DND-41 (cell line): ENCODE measurements around the gene GRM7.

Source experiments
- ATAC-seq: fragments of 200-7000 bp; cut with Tn5 transposase; 3 replicates; pipeline ENCODE4 v1.9.1; 2021; ENCODE audit warnings: low read depth; ENCODE audit not compliant: insufficient read depth
- DNase-seq: peaks from one replicate; pipeline ENCODE4 v3.0.0-alpha.2; 2020
- H2AFZ ChIP-seq: 2 replicates; pipeline ENCODE4 v1.6.0; 2012; ENCODE audit warnings: low read depth, low read length
- H3K27ac ChIP-seq: 2 replicates; pipeline ENCODE4 v1.5.1; 2012; ENCODE audit warnings: low read length, inconsistent platforms
- H3K27me3 ChIP-seq: fragments of 200-600 bp; sonication (generic); 2 replicates; pipeline ENCODE4 v1.6.0; 2012; ENCODE audit warnings: low read length, mild to moderate bottlenecking, inconsistent platforms; ENCODE audit not compliant: insufficient read depth, poor library complexity
- H3K36me3 ChIP-seq: 2 replicates; pipeline ENCODE4 v1.5.1; 2012; ENCODE audit warnings: low read length, inconsistent platforms; ENCODE audit not compliant: insufficient read depth
- H3K4me1 ChIP-seq: 2 replicates; pipeline ENCODE4 v1.5.1; 2012; ENCODE audit warnings: mild to moderate bottlenecking, low read length; ENCODE audit not compliant: insufficient read depth
- H3K4me2 ChIP-seq: 2 replicates; pipeline ENCODE4 v1.6.0; 2012; ENCODE audit warnings: mild to moderate bottlenecking, moderate library complexity, low read length, inconsistent platforms; ENCODE audit not compliant: insufficient read depth
- H3K4me3 ChIP-seq, 2 experiments: fragments of 200-600 bp in 1 of 2; shearing (Covaris generic) in 1 of 2; 2 replicates each; pipeline ENCODE4 v1.5.1; 2012 to 2016; ENCODE audit warnings: inconsistent platforms in 2 of 2, low read length in 2 of 2, mild to moderate bottlenecking in 2 of 2, low read depth in 1 of 2, moderate library complexity in 1 of 2
- H3K79me2 ChIP-seq: 2 replicates; pipeline ENCODE4 v1.6.0; 2012; ENCODE audit warnings: low read length, inconsistent platforms; ENCODE audit not compliant: insufficient read depth
- H3K9ac ChIP-seq: 2 replicates; pipeline ENCODE4 v1.6.0; 2012; ENCODE audit warnings: low read depth, mild to moderate bottlenecking, inconsistent platforms, low read length, moderate library complexity
- H3K9me3 ChIP-seq: 2 replicates; pipeline ENCODE4 v1.5.1; 2012; ENCODE audit warnings: low read length, moderate library complexity, mild to moderate bottlenecking, inconsistent platforms; ENCODE audit not compliant: insufficient read depth, severe bottlenecking
- H4K20me1 ChIP-seq: 2 replicates; pipeline ENCODE4 v1.6.0; 2012; ENCODE audit warnings: low read length; ENCODE audit not compliant: insufficient read depth
- EZH2 ChIP-seq: IDR thresholded peaks from 3 replicates; pipeline ENCODE4 v1.6.1; 2012; ENCODE audit warnings: borderline replicate concordance, low read depth, mild to moderate bottlenecking, moderate library complexity, low read length, inconsistent platforms; ENCODE audit not compliant: severe bottlenecking
- TF ChIP-seq, protein P1 (sequence below): IDR thresholded peaks from 2 replicates; pipeline ENCODE4 v1.5.1; 2012; ENCODE audit warnings: borderline replicate concordance, low read length, moderate library complexity, mild to moderate bottlenecking; ENCODE audit not compliant: poor library complexity, severe bottlenecking; ENCODE audit errors: extremely low read depth

GRM7 gene

DNA sequence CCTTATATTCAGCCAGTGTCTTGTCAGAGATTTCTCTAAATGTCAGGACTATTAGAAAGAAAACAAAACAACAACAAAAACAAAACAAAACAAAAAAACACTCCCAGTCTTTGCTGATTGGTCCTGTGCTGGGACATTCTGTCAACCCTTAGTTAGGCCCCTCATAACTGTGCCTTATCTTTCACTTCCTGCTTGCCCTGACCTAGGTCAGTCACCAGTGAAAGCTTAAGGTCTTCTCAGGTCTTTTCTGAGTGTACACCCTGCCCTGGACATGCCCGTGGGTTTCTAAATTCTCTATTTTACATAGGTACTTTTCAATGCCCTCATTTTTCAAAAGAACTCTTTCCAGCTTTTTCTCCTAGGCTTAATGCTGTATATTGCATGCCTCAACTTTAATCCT is 454.1 kb downstream of the GRM7 start:
- DNase-seq (no peak), ATAC-seq (no peak)
- Histone ChIP-seq H3K79me2 (no peaks in the 10 kb centered on the region), H3K4me1 (no peaks in the 10 kb centered on the region), H2AFZ (no peak overlapping the region), H3K36me3 (no peaks in the 10 kb centered on the region), H4K20me1 (no peaks in the 10 kb centered on the region), H3K27me3 (no peaks in the 10 kb centered on the region), H3K4me3 (no peak overlapping the region), H3K9ac (no peak overlapping the region), H3K4me2 (no peak overlapping the region), H3K27ac (no peak overlapping the region), H3K9me3 (no peaks in the 10 kb centered on the region)
- no peak for TF ChIP-seq EZH2
- TF ChIP-seq, protein P1, sequence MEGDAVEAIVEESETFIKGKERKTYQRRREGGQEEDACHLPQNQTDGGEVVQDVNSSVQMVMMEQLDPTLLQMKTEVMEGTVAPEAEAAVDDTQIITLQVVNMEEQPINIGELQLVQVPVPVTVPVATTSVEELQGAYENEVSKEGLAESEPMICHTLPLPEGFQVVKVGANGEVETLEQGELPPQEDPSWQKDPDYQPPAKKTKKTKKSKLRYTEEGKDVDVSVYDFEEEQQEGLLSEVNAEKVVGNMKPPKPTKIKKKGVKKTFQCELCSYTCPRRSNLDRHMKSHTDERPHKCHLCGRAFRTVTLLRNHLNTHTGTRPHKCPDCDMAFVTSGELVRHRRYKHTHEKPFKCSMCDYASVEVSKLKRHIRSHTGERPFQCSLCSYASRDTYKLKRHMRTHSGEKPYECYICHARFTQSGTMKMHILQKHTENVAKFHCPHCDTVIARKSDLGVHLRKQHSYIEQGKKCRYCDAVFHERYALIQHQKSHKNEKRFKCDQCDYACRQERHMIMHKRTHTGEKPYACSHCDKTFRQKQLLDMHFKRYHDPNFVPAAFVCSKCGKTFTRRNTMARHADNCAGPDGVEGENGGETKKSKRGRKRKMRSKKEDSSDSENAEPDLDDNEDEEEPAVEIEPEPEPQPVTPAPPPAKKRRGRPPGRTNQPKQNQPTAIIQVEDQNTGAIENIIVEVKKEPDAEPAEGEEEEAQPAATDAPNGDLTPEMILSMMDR, result no peak

DNA sequence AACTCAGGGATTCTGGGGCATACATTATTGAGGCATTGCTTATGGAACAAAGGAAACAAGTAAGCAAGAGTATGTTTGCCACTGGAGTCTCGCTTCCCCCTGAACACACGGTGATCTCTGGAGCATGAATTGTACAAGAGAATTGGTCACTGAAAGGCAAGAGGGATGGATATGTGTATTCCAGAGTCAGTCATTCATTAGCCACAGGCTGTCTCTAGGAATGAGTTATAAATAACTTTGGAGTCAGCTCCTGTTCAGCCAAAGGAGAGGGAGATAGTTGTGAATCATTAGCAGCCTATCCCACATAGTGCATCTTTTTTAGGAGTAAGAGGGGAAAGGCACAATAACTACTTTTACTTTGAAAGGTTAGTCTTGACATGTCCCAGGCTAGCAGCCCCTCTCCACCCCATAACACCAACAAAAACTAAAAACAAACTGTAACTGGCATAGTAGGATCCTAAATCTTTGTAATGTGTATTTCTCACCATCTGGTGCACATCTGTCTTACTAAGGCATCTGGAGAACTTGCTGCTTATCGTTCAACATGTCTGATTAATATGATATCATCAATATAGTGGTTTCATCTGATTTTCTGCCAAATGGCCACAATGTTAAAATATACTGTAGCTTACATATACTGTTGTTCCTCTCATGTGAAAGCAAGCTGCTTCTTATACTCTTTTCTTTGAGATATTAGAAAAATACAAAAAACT is 462.2 kb downstream of the GRM7 start:
- no peaks in the 10 kb centered on the region for H3K9me3 ChIP-seq
- no peak overlapping the region for H3K4me3 ChIP-seq
- no peak for ATAC-seq
- no peaks in the 10 kb centered on the region for H3K36me3 ChIP-seq
- H2AFZ ChIP-seq, result no peak overlapping the region
- H4K20me1 ChIP-seq, result no peaks in the 10 kb centered on the region
- H3K9ac ChIP-seq, result no peak overlapping the region
- no peak overlapping the region for H3K4me2 ChIP-seq
- TF ChIP-seq, protein P1, result no peak
- no peak for TF ChIP-seq EZH2
- no peaks in the 10 kb centered on the region for H3K4me1 ChIP-seq
- DNase-seq, result no peak
- H3K27me3 ChIP-seq, result no peaks in the 10 kb centered on the region
- H3K79me2 ChIP-seq, result no peaks in the 10 kb centered on the region
- H3K27ac ChIP-seq, result no peak overlapping the region

DNA sequence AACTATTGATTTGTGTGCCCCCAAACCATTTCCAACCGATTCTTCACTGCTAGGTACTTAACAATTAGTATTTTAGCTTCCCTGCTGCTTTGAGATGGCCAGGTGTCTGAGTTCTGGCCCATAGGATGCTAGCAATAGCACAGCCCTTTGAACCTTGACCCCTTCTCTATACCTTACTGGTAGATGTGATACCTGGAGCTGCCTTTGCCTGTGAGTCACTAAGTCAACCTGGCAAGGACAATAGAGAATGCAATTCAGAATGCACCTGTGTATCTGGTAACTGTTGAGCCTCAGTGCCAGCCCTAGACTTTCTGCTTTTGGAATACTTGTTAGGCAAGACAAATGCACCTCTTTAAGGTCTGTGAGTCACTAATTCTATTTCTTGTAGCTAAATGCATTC is 467.4 kb downstream of the GRM7 start:
- H3K27me3 ChIP-seq, result no peaks in the 10 kb centered on the region
- DNase-seq (no peak), ATAC-seq (no peak)
- no peak overlapping the region for H3K4me2 ChIP-seq
- H4K20me1 ChIP-seq, result no peaks in the 10 kb centered on the region
- H3K9me3 ChIP-seq, result no peaks in the 10 kb centered on the region
- no peaks in the 10 kb centered on the region for H3K4me1 ChIP-seq
- no peak overlapping the region for H3K4me3 ChIP-seq
- no peaks in the 10 kb centered on the region for H3K36me3 ChIP-seq
- no peak overlapping the region for H3K9ac ChIP-seq
- no peak for TF ChIP-seq EZH2
- TF ChIP-seq, protein P1, result no peak
- H2AFZ ChIP-seq, result no peak overlapping the region
- no peaks in the 10 kb centered on the region for H3K79me2 ChIP-seq
- no peak overlapping the region for H3K27ac ChIP-seq
